HG03520 (cell line): ENCODE measurements around the gene PARP11.
"Not testable (repeated sequence)": the region's sequence is repeated elsewhere in the genome, so short reads cannot be mapped to it uniquely, and the experiment has no call there.

Experiments used
- ATAC-seq: cut with Tn5 transposase; IDR thresholded peaks from one replicate; pipeline ENCODE4 v1.9.1; 2021; ENCODE audit warnings: mild to moderate bottlenecking, moderate library complexity; ENCODE audit not compliant: unreplicated experiment

The PARP11 gene

GRCh38 chr12:3882896-3883564 is 9.8 kb upstream of the PARP11 start:
- ATAC-seq, result no peak

DNA sequence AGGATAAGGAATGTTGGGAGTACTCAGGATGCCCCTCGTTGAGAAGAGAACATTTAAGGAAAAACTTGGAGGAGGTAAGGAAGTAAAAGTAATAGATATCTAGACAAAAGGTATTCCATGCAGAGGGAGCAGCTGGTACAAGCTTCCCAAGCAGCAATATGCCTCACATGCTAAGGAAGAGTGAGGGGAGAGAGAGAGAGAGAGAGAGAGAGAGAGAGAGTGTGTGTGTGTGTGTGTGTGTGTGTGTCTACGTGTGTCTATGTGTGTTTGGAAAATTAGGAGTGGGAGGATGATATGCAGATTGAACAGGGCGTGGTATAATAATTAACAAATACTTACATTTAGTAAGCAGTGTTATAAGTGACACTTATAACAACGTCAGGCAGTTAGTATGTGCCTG is 9.2 kb upstream of the PARP11 start:
- ATAC-seq, result no peak

DNA sequence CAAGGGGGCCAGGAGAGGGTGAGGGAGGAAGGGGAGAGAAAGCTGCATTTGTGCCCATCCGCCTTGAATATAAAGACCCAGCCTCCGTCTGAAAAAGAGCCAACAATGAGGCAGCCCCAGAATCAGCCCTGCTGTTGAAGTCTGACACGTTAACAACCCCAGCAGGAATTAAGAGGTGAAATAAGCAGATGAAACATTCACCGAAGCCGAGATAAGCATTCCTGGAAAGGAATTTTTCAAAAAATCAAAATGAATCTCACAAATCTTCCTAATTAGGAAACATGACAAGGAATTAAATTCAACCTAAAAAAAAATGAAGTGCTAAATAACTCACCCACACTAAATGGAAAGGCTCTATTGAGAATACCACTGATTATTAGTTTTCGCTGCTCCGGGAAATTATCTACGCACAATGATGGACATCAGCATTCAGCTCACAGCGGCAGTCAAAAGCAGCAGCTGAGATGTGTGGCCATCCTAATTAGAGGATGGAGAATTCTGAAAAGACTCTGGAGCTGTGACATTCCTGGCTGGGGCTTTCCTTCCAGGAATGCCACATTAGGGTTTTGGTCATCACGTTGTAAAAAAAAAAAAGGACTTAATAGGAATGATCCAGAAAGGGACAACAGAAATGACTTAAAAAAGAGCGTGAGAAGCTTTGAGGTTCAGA is 8.2 kb upstream of the PARP11 start:
- no peak for ATAC-seq

DNA sequence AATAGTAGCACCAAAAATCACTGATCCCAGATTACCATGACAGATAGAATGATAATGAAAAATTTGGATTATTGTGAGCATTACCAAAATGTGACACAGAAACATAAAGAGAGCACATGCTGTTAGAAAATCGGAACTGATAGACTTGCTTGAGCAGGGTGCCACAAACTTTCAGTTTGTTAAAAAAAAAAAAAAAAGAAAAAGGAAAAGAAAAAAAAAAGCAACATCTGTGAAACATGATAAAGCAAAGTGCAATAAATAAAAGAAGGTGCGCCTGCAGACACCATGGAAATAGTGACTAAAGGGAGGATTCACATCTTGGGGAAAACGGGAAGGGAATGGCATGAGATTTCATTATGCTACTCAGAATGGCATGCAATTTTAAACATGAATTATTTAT is 6.6 kb upstream of the PARP11 start:
- no peak for ATAC-seq

DNA sequence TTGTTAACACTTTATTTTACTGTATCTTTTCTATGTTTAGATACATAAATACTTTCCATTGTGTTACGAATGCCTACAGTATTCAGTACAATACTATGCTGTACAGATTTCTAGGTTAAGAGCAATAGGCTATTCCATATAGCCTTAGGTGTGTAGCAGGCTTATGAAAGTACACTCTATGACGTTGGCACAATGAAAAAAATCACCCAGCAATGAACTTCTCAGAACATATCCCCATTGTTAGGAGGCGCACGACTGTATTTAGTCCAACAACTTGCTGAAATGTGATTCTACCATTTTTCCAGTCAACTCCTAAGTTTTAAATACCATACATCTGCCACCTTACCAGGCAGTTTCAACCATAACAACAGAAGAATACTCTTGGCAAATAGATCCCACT is 1.8 kb downstream of the PARP11 start:
- ATAC-seq, result no peak

DNA sequence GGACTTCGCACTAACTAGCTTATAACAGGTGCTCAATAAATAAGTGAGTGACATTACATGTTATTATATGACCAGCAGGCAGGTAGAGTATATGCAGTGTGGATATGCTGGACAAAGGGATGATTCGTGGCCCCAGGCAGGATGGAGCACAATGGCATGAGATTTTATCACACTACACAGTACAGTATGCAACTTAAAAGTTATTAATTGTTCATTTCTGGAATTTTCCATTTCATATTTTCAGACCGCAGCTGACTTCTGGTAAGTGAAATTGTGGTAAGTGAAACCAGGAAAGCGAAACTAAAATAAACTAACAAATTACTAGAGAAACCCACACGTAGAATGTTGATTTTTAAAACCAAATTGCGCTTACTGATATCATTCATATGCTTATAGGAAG is 3.3 kb downstream of the PARP11 start:
- ATAC-seq, result no peak

DNA sequence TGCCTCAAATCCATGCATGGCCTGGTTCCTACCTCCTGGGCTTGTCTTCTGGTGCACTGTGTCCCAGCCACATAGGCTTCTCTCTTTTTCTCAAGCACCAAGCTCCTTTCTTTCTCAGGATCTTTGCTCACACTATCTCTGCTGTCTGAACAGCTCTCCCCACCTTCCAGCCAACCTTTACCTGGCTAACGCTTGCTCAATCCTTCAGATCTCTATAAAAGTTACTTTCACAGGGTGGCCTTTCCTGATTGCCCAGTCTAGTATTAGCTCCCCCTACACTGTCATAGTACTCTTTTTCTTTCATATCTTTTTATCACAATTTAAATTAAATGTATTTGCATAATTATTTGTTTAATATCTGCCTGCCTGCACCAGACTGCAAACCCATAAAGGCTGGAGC is 3.8 kb downstream of the PARP11 start:
- no peak for ATAC-seq

GRCh38 chr12:3863756-3864155 is 9.4 kb downstream of the PARP11 start:
- no peak for ATAC-seq

DNA sequence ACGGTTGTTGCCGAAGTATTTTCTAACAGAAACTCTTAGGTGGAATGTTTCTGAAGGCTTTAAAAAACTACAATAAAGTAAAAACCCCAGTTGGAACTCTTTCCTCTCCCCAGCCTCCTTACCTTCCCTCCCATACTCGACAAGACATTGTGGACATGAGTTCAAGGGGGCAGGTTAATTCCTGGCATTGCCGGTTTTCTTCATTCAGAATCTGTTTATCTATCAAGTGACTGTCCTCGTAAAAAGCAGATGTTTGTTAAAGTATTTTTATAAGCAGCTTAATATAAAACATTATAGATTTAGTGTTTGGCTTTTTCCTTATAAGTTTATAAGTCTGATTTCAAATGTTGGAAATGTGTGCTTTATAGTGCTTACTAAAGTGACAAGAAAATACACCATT is 30.7 kb downstream of the PARP11 start:
- ATAC-seq, result no peak

DNA sequence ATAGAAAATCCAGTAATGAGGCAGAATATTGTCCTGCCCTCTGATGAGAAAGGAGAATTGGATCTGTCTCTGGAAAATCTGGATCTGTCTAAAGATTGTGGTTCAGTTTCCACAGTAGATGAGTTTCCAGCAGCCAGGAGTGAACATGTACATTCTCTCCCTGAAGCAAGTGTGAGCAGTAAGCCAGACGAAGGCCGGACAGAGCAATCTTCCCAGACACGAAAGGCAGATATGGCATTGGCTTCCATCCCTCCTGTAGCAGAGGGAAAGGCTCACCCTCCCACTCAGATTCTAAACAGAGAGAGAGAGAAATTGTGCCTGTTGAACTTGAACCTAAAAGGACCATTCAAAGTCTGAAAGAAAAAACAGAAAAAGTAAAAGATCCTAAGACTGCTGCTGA is 31.4 kb downstream of the PARP11 start:
- no peak for ATAC-seq

DNA sequence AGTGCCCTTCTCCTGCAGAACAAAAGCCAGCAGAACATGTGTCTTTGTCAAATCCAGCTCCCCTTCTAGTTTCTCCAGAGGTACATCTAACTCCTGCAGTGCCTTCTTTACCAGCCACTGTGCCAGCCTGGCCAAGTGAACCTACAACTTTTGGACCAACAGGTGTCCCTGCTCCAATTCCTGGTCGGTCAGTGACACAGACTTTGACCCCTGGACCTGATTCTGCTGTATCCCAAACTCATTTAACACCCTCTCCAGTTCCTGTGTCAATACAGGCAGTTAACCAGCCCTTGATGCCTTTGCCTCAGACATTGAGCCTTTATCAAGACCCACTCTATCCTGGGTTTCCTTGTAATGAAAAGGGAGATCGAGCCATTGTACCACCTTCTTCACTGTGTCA is 32.4 kb downstream of the PARP11 start:
- not testable (repeated sequence) for ATAC-seq

- not testable (repeated sequence) for ATAC-seq
These were observed 33.5 kb downstream of the PARP11 start for GRCh38 chr12:3839745-3840144.

DNA sequence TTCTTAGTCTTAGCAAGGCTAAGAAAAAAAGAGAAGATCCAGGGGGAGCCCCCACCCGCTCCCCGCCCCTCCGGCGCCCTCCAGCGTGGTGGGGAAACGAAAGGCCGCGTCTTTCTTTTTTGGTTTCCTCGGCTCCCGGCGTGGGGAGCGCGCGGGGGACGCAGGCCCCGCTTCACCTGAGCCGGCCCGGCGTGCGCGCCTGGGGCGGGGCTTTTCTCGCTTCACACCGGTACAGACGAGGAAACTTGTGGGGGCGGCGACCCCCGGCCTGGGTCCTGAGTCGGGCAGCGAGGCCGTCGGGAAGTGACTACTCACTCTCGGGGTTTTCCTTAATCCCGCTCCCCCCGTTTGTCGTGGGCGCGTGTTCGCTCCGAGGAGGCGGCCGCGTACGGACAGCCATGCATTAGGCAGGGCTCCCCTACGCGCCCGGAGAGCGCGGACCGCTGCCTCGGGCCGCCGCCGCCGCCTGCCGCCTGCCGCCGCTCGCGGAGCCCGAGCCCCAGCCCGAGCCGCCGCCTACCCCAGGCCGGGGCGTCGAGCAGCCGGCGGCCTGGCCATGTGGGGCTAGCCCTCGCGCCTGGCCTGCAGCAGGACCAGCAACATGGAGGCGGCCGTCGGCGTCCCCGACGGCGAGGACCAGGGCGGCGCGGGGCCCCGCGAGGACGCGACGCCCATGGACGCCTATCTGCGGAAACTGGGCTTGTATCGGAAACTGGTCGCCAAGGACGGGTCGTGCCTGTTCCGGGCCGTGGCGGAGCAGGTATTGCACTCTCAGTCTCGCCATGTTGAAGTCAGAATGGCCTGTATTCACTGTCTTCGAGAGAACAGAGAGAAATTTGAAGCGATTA is 34.3 kb downstream of the PARP11 start:
- ATAC-seq, result not testable (repeated sequence)

DNA sequence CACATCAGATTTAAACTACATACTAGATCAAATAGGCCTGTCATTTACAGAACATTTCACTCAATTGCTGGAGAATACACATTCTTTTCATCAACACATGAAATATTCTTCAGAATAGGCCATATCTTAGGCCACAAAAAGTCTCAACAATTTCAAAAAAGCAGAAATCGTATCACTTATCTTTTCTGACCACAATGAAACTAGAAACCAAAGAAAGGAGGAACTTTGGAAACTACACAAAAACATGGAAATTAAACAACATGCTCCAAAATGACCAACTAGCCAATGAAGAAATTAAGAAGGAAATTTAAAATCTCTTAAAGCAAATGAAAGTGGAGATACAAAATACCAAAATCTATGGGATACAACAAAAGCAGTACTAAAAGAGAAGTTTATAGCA is 35.1 kb downstream of the PARP11 start:
- no peak for ATAC-seq

DNA sequence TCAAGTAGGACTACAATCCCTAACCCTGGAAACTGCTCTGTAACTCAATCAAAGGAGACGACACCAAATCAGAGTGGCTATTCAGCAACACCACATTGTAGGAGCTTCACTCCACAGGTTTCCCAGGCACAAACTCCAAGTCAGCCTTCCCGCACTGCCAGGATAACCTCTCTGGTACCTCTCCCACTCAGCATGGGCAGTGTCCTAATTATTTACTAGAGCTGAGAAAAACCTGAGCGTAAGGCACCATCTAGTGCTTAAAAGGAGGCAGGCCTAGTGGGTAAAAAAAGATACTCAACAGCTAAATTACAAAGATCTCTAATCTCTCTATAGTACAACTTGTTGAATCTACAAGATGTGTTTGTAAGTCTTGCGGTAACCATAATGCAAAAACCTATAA is 36.1 kb downstream of the PARP11 start:
- no peak for ATAC-seq

- no peak for ATAC-seq
These were observed 36.6 kb downstream of the PARP11 start for GRCh38 chr12:3836641-3837040.

DNA sequence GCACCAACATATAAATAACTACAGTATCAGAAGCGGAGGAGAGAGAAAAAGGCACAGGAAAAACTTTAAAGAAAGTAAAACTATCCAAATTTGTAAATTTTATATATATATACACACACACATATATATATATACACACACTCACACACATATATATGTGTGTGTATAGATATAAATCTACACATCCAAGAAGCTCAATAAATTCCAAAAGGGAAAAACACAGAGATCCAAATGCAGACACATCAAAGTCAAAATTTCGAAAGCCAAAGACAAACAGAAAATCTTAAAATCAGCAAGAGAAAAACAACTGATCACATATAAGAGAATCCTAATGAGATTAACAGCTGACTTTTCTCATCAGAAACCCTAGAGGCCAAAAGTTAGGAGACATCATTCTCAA is 37.3 kb downstream of the PARP11 start:
- no peak for ATAC-seq

DNA sequence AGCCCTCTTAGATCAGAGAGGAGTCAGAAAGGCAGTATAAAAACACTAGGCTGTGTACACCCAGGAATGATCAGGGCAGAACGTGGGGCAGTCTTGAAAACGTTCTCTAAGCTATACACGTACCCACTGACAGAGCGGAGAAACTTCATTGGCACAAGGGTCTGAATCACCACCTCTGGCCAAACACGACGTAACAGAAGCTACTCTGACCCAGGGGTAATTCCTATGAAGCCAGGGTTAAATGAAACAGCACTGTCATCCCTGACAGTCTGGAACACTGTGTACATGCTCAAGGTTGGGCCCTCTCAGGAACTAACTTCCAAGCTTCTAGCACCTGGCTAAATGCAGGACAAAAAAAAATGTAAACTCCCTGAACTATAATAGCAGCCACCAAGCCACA is 38.4 kb downstream of the PARP11 start:
- no peak for ATAC-seq

DNA sequence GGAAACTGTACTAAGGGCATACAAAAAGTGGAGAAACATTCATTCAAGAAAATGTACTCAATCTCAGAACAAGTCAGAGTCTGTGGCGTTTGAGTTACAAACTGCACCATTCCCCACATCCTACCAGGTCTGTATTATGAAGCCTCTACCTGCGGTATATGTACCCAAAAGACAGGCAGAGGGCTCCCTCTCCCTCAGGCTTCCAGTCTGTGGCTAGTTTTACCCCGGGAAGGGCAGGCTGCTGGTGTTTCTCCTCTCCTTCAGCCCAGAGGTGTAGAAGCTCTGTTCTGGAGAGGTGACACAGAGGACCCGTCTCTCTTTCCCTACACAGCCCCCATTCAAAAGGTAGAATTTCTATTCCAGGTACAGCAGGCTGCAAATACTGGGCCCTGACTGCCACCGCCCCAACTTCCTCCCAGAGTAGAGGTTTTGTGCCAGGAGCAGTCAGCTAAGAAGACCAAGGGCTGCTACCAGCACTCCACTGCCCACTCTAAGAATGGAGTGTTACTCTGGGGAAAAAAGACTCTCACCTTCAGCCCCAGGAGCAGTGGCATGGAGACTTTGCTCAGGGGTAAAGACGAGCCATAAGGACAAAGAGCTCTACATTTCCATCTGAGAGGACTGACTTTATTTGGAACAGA is 39.4 kb downstream of the PARP11 start:
- no peak for ATAC-seq

DNA sequence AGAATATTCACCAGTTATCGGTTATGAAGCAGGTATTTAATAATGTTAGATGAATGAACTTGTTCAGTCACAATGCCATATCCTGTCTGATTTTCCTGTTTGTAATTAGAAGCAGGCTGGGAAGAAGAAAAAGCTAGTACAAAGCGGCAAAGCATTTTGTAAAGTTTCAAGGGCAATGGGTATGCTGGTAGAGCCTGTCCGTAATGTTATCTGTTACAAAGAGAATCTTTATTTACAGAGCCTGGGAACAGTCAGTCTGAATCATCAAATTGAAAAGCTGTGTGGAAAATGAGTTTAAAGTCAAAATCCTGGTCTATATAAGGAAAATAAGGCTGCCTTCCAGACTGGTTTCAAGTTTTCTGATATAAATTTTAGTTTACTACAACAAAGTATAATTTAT is 40.5 kb downstream of the PARP11 start:
- no peak for ATAC-seq

- ATAC-seq, result no peak
These were observed 44.3 kb downstream of the PARP11 start for GRCh38 chr12:3828888-3829287.
